ENCODE data around the gene ELMO1. TPM values are rescaled to one million over a fixed set of nuclear protein-coding genes. Genes with fewer than 3 reads are reported as not detected.

ELMO1 gene
- total and polyA plus RNA-seq, 12 donors, result 7.5 to 46.8 (median 14.9) TPM

DNA sequence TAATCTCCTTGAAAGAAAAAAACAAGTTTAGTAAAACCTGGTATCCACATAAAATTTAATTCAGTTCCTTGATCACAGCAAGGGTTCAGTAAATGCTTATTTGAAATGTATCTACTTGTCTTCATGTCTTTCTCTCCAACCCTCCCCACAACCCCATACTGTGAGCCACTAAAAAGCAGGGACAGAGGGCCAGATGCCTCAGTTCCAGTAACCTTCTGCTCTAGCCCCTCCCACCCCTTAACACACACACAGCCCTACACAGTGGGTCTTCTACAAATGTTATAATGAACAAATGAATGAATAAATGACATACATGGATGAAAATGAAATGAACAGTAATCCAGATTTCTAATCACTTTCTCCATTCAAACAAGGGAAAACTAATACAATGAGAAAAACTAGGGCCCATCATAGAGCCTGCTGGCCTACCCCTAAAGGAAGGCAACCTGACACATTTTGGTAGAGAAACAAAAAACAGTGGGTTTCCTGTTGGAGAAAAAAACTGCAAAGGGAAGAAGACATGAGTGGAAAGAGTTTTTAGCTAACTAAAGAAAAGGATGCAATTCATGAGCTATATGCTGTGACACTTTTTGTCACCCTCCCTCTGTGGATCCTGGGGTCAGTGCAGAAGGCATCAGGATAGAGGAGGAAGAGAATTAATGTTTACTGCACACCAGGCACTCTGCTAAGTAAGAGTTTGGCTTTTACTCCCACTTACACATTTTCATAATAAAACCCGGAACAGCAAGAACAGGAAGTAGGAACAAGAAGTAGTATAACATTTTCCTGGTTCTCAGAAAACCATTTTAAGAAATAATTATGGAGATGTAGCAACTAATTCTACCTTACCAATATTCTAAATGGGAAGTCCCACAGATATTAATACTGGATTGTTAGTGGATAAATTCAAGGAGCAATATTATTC, 38.1 kb downstream of the ELMO1 start:
- DNase-seq, result no peak
- Histone ChIP-seq H3K4me3 (no peak overlapping the region), H3K27me3 (no peaks in the 10 kb centered on the region), H3K4me1 (replicated peaks in 1 of 2) (peaks cover 0 to 20% of the 10 kb centered on the region in 2 donors), H3K27ac (no peak overlapping the region), H3K36me3 (replicated peaks in 1 of 2) (no peaks in the 10 kb centered on the region), H3K9me3 (replicated peaks in 1 of 3) (no peaks in the 10 kb centered on the region)
- TF ChIP-seq, protein P1, sequence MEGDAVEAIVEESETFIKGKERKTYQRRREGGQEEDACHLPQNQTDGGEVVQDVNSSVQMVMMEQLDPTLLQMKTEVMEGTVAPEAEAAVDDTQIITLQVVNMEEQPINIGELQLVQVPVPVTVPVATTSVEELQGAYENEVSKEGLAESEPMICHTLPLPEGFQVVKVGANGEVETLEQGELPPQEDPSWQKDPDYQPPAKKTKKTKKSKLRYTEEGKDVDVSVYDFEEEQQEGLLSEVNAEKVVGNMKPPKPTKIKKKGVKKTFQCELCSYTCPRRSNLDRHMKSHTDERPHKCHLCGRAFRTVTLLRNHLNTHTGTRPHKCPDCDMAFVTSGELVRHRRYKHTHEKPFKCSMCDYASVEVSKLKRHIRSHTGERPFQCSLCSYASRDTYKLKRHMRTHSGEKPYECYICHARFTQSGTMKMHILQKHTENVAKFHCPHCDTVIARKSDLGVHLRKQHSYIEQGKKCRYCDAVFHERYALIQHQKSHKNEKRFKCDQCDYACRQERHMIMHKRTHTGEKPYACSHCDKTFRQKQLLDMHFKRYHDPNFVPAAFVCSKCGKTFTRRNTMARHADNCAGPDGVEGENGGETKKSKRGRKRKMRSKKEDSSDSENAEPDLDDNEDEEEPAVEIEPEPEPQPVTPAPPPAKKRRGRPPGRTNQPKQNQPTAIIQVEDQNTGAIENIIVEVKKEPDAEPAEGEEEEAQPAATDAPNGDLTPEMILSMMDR (IDR thresholded peaks at IDR 0.05), result no peak
- no peak for TF ChIP-seq POLR2A (IDR thresholded peaks at IDR 0.05)
- WGBS, 4 donors, result 42 to 69% (median 66%) methylated on average over 1 of the region's 1 CpG
- intact Hi-C loops (cut with DNase I), result no loop called here

DNA sequence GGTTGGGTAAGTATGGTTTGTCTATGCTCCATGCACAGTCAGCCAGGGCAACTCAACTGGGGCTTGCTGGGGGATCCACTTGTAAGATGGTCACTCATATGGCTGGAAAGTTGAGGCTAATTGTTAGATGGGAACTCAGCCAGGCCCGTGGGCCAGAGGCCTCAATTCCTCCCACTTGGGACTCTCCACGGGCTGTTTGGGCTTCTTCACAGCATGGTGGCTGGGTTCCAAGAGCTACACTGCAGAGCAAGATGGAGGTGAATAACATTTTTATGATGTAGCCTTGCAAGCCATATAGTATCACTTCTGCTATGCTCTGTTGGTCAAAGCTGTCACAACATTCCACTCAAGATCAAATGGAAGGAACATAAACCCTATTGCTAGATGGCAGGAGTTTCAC, 39.2 kb downstream of the ELMO1 start:
- TF ChIP-seq, protein P1 (IDR thresholded peaks at IDR 0.05), result no peak
- TF ChIP-seq POLR2A (IDR thresholded peaks at IDR 0.05), result no peak
- Histone ChIP-seq H3K36me3 (replicated peaks in 1 of 2) (no peaks in the 10 kb centered on the region), H3K9me3 (replicated peaks in 1 of 3) (no peaks in the 10 kb centered on the region), H3K27ac (peak overlapping the region in 1 of 5 donors; percentile 32), H3K4me3 (no peak overlapping the region), H3K27me3 (no peaks in the 10 kb centered on the region), H3K4me1 (replicated peaks in 1 of 2) (peaks cover 0 to 20% of the 10 kb centered on the region in 2 donors)
- WGBS, 4 donors, result 39 to 64% (median 56%) methylated on average over 2 of the region's 2 CpGs
- no peak for DNase-seq
- intact Hi-C loops (cut with DNase I), result no loop called here

DNA sequence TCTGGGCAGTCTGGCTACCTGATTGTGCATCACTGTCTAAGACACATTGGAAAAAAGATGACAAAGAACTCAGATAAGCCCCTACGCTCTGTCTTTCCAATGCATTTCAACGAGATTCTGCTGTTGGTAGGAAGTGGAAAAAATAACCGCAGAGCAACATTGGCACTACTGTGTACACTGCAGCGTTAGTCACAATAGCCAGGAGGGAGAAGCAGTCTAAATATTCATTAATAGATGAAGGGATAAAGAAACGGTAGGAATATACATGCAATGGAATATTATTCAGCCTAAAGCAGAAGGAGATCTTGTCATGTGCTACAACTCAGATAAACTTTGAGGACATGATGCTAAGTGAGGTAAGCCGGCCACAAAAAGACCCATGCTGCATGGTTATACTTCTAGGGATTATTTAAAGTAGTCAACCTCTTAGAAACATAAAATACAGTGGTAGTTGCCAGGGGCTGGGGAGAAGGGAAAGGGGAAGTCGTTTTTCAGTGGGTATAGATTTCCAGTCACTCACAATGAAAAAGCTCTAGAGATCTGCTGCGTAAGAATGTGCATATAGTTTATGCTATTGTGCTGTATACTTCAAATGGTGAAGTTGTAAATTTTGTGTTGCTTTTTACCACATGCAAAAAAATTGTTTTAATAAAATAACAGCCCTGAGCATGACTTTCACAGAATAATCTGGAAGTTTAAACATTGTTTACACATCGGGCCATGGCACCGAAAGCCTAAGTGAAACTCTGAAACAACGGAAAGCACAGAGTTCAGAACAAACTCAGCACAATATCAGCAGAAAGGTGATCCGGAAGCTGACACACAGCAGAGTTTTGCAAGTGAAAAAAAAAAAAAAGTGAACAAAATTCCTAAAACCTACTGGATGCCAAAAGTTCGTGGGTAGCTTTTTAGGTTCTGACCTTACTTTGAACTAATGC, 40.1 kb downstream of the ELMO1 start:
- 58 to 68% (median 59%) methylated on average over 13 of the region's 13 CpGs for WGBS, 4 donors
- TF ChIP-seq, protein P1 (IDR thresholded peaks at IDR 0.05), result no peak
- no peak for TF ChIP-seq POLR2A (IDR thresholded peaks at IDR 0.05)

DNA sequence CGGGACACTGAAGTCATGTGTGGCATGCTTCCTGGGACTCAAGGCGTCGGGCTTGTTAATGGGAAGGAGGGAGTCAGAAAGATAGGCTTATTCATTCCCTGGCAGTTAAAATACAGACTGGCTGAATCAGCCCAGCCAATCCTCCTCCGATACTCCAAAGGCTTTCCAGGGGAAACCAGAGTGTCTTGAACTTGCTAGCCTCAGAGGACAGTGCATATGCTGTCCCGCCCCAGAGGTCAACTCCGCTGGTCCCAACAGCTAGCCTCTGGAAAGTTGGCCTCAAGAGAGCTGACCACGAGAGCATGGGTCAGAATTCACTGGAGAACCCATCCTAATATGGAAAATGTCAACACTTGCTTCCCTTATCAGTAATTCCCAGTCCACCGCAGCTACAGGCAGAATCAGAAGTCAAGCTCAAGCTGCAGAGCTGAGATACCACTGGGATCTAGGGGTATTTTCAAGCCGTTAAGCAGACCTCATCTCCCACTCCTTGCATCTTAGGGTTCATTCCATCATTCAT, 43.0 kb downstream of the ELMO1 start:
- H3K36me3 ChIP-seq (replicated peaks in 1 of 2), result no peaks in the 10 kb centered on the region
- TF ChIP-seq, protein P1 (IDR thresholded peaks at IDR 0.05), result no peak
- no peak for TF ChIP-seq POLR2A (IDR thresholded peaks at IDR 0.05)
- intact Hi-C loops (cut with DNase I), result no loop called here
- WGBS, 4 donors, result 51 to 72% (median 62%) methylated on average over 6 to 9 of the region's 9 CpGs
- peak in 6 of 7 donors; percentile 37 to 81 (median 51) for DNase-seq
- no peaks in the 10 kb centered on the region for H3K9me3 ChIP-seq (replicated peaks in 1 of 3)
- peak overlapping the region in 2 of 5 donors; percentile 8 to 50 for H3K27ac ChIP-seq
- peaks cover 0 to 11% of the 10 kb centered on the region in 2 donors for H3K4me1 ChIP-seq (replicated peaks in 1 of 2)
- no peak overlapping the region for H3K4me3 ChIP-seq
- no peaks in the 10 kb centered on the region for H3K27me3 ChIP-seq

More for the DNA sequence above, 40.1 kb downstream of the ELMO1 start:
- no peaks in the 10 kb centered on the region for H3K36me3 ChIP-seq (replicated peaks in 1 of 2)
- H3K27ac ChIP-seq, result peak overlapping the region in 2 of 5 donors; percentile 10 to 27
- DNase-seq, result no peak
- intact Hi-C loops (cut with DNase I), result no loop called here
- H3K4me1 ChIP-seq (replicated peaks in 1 of 2), result peaks cover 0 to 20% of the 10 kb centered on the region in 2 donors
- H3K27me3 ChIP-seq, result no peaks in the 10 kb centered on the region
- H3K9me3 ChIP-seq (replicated peaks in 1 of 3), result no peaks in the 10 kb centered on the region
- no peak overlapping the region for H3K4me3 ChIP-seq

Measured in adrenal gland (tissue), 12 donors.